ENCODE results near the gene HRK. TPM values are rescaled to one million over a fixed set of nuclear protein-coding genes. Genes with fewer than 3 reads are reported as not detected.

The HRK gene
- total and polyA plus RNA-seq, 9 of the 15 experiments (the other 6 are each of a cell fraction or from before 2014, with no cell fraction given) = 0.01 to 0.05 (median 0.04) TPM; not detected in 6

DNA sequence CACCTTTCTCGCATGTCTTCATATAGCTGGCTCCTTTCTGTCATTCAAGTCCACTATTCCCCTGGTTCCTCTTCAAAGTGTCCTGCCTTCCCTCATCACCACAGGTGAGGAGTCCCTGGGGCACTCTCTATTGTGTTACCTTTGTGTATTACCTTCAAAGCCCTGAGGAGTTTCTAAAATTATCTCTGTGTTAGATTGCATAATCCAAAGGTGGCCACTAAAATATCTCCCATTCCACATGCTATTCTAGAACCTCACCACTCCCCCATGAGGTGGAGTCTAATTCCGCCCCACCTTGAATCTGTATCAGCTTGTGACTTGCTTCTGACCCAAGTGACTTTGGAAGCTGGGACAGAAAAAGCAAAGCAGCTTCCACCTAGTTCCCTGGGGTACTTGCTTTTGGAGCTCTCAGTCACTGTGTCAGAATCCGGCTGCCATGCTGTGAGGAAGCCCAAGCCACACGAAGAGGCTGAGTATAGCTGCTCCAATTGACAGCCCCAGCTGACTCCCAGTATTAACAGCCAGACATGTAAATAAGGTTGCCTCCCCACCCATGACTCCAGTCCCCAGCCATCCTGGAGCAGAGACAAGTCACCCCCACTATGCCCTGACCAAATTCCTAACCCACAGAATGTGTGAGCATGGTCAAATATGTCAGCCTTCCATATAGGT is 6.8 kb downstream of the HRK start (continued):
- TF ChIP-seq, protein P1, sequence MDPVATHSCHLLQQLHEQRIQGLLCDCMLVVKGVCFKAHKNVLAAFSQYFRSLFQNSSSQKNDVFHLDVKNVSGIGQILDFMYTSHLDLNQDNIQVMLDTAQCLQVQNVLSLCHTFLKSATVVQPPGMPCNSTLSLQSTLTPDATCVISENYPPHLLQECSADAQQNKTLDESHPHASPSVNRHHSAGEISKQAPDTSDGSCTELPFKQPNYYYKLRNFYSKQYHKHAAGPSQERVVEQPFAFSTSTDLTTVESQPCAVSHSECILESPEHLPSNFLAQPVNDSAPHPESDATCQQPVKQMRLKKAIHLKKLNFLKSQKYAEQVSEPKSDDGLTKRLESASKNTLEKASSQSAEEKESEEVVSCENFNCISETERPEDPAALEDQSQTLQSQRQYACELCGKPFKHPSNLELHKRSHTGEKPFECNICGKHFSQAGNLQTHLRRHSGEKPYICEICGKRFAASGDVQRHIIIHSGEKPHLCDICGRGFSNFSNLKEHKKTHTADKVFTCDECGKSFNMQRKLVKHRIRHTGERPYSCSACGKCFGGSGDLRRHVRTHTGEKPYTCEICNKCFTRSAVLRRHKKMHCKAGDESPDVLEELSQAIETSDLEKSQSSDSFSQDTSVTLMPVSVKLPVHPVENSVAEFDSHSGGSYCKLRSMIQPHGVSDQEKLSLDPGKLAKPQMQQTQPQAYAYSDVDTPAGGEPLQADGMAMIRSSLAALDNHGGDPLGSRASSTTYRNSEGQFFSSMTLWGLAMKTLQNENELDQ (CRISPR knock-in tag; IDR thresholded peaks at IDR 0.05; ENCODE audit: borderline replicate concordance) = no peak
- no peak for TF ChIP-seq PCBP1 (IDR thresholded peaks at IDR 0.05; ENCODE audit: low read depth, low read length, poor library complexity, severe bottlenecking)
- peak; percentile 53; the same call in 1 of the 2 replicates for TF ChIP-seq CEBPB (tag; IDR thresholded peaks at IDR 0.05)
- TF ChIP-seq, protein P2, sequence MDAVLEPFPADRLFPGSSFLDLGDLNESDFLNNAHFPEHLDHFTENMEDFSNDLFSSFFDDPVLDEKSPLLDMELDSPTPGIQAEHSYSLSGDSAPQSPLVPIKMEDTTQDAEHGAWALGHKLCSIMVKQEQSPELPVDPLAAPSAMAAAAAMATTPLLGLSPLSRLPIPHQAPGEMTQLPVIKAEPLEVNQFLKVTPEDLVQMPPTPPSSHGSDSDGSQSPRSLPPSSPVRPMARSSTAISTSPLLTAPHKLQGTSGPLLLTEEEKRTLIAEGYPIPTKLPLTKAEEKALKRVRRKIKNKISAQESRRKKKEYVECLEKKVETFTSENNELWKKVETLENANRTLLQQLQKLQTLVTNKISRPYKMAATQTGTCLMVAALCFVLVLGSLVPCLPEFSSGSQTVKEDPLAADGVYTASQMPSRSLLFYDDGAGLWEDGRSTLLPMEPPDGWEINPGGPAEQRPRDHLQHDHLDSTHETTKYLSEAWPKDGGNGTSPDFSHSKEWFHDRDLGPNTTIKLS (IDR thresholded peaks at IDR 0.05; ENCODE audit: borderline replicate concordance, low read depth) = peak; percentile 54; the same call in 1 of the 2 replicates
- TF ChIP-seq HNRNPL (IDR thresholded peaks at IDR 0.05; ENCODE audit: low read depth, low read length) = no peak
- no peak for TF ChIP-seq TAL1 (IDR thresholded peaks at IDR 0.05)
- no peak for TF ChIP-seq FIP1L1 (IDR thresholded peaks at IDR 0.05; ENCODE audit: low read depth, low read length, poor library complexity, severe bottlenecking)
- no peak for TF ChIP-seq FOXK2 (conservative IDR thresholded peaks at IDR 0.05 in 1 of 2, IDR thresholded peaks at IDR 0.05 in 1 of 2; ENCODE audit: low read depth in 2 of 2)
- TF ChIP-seq, protein P3, sequence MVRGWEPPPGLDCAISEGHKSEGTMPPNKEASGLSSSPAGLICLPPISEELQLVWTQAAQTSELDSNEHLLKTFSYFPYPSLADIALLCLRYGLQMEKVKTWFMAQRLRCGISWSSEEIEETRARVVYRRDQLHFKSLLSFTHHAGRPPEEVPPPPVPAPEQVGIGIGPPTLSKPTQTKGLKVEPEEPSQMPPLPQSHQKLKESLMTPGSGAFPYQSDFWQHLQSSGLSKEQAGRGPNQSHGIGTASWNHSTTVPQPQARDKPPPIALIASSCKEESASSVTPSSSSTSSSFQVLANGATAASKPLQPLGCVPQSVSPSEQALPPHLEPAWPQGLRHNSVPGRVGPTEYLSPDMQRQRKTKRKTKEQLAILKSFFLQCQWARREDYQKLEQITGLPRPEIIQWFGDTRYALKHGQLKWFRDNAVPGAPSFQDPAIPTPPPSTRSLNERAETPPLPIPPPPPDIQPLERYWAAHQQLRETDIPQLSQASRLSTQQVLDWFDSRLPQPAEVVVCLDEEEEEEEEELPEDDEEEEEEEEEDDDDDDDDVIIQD (CRISPR knock-in tag; IDR thresholded peaks at IDR 0.05) = no peak
